Neutrophil (primary cell): ENCODE results near the gene TMEM191C.
"Not testable (repeated sequence)": the region's sequence is repeated elsewhere in the genome, so short reads cannot be mapped to it uniquely, and the experiment has no call there.

ENCODE experiments used
- H3K27ac ChIP-seq: fragments of 200-600 bp; sonication (generic); 2 replicates; pipeline ENCODE4 v1.5.1; 2016; ENCODE audit warnings: mild to moderate bottlenecking, moderate library complexity
- H3K27me3 ChIP-seq: fragments of 200-600 bp; sonication (generic); 2 replicates; pipeline ENCODE4 v1.6.0; 2016; ENCODE audit warnings: mild to moderate bottlenecking
- H3K36me3 ChIP-seq: fragments of 200-600 bp; sonication (generic); 2 replicates; pipeline ENCODE4 v1.5.1; 2017
- H3K4me1 ChIP-seq, 2 experiments: fragments of 200-600 bp in 1 of 2; sonication (generic) in 1 of 2; 1 replicate in 1 of 2; 2 replicates in 1 of 2; pipeline versions ENCODE4 v1.5.1 to v1.6.1; 2013 to 2016; ENCODE audit warnings: low read depth in 1 of 2, low read length in 1 of 2, mild to moderate bottlenecking in 1 of 2, moderate library complexity in 1 of 2; ENCODE audit not compliant: control insufficient read depth in 1 of 2, insufficient read depth in 1 of 2
- H3K4me3 ChIP-seq, 2 experiments: fragments of 200-600 bp in 1 of 2; sonication (generic) in 1 of 2; 1 replicate in 1 of 2; 2 replicates in 1 of 2; pipeline ENCODE4 v1.5.1; 2013 to 2016; ENCODE audit warnings: low read depth in 1 of 2, low read length in 1 of 2, mild to moderate bottlenecking in 1 of 2, moderate library complexity in 1 of 2
- H3K9me3 ChIP-seq: fragments of 200-600 bp; sonication (generic); 2 replicates; pipeline ENCODE4 v1.5.1; 2016

The TMEM191C gene

DNA sequence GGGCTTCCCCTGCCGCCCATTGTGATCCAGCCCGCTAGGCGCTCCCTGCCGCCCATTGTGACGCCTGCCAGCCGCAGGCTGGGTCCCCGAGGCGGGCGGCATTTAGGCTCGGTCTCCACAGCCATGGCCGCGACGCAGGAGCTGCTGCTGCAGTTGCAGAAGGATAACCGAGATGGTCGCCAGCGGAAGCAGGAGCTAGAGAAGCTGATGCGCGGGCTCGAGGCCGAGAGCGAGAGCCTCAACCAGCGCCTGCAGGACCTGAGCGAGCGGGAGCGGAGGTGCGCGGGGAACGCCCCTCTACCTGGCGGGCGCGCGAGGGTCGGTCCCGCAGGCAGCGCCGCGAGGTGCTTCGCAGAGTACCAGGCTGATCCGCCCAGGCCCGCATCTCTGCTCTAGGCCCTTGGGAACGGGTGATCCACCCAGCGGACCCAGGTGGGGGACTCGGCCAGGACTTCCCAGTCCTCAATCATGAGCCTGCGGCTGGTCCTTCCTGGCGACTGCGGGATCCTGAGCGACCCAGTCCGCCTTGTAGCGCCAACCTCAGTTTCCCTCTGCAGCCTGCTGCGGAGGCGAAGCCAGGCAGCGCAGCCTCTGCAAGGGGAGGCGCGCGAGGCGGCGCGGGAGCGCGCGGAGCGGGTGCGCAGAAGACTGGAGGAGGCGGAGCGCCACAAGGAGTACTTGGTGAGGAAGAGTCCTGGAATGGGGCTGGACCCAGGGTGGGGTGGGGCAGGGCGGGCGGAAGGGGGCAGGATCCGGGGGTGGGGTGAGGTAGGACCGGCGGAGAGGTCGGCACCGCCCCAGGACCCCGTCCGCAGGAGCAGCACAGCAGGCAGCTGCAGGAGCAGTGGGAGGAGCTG is at the start of gene TMEM191C:
TSS of gene TMEM191C (plus strand) at position 51 of the 857 bp plus-strand sequence. CDS start at position 124, 73 bp downstream.
- H3K4me3 ChIP-seq, result peak within 1 kb of the TSS; percentile 44 to 59
- not testable (repeated sequence) for H3K4me1 ChIP-seq, H3K27me3 ChIP-seq, H3K36me3 ChIP-seq, H3K9me3 ChIP-seq
- H3K27ac ChIP-seq, result peak within 1 kb of the TSS; percentile 80

DNA sequence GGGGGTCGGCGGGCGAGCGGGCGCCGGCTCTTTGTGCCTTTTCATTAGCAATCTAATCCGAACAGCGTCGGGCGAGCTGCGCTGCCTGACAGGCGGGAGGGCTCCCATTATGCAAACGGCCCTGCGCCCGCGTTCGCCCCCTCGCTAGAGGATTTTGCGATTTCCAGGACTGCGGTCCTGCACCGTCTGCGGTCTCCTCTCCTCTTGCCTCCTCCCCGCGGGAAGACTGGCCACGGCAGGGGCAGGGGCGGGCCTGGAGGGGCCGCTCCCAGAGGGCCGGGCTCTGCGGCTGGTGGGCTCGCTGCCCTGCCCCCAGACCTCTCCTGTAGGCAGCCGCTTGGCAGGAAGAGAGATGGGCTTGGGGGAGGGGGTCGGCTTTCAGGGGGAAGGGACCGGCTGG is 49.3 kb upstream of the TMEM191C start:
- not testable (repeated sequence) for H3K36me3 ChIP-seq, H3K27me3 ChIP-seq, H3K4me3 ChIP-seq, H3K9me3 ChIP-seq, H3K4me1 ChIP-seq, H3K27ac ChIP-seq

DNA sequence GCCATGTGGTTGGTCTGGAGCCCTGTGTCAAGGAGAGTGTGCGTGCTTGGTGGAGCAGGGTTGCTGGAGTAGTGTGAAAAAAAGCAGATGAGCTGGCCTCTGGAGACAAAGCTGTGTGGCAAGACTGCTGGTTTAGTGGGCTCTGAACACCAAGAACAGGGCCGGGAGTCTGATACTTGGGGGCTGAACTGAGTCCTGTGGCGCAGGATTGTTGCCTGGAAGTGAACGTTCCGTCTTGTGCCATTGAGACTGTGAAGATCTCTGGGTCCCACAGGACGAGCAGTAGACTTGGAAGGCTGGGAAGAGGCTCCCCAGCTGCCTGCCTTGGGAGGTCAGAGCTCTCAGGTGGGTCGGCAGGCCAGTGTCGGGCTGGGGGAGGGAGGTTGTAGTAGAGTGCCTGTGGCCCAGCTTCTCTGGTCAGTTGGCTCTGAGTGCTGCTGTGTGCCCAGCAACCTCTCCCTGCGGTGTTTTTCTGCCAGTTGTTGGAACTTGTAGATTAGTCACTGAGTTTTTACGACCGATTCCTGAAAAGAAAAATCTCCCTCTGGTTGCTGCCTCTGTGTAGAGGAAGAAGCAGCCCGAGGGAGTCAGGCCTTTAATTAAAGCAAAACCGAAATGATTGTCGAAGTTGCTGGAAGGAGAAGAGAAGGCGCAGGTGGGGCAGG is 48.1 kb upstream of the TMEM191C start:
- not testable (repeated sequence) for H3K27ac ChIP-seq, H3K9me3 ChIP-seq, H3K27me3 ChIP-seq, H3K4me3 ChIP-seq, H3K4me1 ChIP-seq, H3K36me3 ChIP-seq

DNA sequence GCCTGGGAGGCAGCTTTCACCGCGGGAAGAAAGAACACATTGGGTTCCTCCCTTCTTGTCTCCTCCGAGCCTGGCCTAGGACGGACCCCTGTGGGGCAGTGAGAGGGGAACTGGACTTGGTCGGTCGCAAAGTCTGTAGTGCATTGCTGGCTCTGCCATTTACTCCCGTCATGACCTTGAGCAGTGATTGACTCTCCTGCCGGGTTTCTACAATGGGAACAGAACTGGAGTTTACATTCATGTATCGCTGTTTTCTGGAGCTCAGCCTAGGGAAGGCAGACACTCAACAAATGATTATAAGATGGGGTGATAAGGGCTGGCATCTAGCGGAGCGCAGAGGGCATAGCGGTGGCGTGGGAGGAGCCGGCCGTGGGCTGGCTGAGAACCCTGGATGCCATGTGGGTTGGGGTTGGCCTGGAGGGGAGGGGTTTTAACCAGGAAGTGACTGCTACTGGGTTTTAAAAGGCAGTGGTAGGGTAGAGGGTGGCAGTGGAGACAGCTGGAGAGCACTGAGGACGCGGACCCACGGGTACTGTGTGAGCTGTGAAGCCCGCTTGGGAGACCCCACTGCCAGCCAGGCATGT is 46.9 kb upstream of the TMEM191C start:
- H3K4me3 ChIP-seq, H3K27me3 ChIP-seq, H3K27ac ChIP-seq, H3K4me1 ChIP-seq, H3K36me3 ChIP-seq, H3K9me3 ChIP-seq: not testable (repeated sequence)

DNA sequence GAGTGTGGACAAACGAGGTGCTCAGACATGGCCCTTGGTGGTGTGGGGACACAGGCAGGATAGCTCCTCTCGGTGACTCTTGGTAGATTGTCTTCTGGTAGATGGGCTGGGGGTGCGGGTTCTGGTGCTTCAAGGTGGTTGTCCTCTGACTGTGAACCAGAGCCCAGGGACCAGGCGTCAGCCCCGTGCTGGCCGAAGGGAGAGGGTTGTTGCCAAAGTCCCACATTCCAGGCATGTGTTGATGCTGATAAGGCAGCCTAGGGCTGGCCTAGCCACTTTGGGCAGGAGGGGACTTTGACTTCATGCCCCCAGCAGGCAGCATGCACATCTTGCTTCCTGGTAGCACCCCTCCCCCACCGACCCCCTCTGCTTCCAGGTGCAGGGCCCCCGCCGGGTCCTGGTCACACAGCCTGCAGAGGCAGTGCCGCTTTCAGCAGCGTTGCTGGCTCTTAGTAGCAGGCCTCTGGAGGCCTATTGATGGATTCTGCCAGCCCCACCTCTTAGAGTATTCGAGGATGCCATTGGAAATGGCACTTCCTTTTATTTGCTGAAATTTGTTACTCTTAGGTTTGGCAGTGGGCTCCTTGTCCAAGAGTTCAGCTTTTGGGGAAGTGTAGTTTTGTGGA is 43.0 kb upstream of the TMEM191C start:
- H3K27me3 ChIP-seq, H3K9me3 ChIP-seq, H3K27ac ChIP-seq, H3K4me1 ChIP-seq, H3K4me3 ChIP-seq, H3K36me3 ChIP-seq: not testable (repeated sequence)

DNA sequence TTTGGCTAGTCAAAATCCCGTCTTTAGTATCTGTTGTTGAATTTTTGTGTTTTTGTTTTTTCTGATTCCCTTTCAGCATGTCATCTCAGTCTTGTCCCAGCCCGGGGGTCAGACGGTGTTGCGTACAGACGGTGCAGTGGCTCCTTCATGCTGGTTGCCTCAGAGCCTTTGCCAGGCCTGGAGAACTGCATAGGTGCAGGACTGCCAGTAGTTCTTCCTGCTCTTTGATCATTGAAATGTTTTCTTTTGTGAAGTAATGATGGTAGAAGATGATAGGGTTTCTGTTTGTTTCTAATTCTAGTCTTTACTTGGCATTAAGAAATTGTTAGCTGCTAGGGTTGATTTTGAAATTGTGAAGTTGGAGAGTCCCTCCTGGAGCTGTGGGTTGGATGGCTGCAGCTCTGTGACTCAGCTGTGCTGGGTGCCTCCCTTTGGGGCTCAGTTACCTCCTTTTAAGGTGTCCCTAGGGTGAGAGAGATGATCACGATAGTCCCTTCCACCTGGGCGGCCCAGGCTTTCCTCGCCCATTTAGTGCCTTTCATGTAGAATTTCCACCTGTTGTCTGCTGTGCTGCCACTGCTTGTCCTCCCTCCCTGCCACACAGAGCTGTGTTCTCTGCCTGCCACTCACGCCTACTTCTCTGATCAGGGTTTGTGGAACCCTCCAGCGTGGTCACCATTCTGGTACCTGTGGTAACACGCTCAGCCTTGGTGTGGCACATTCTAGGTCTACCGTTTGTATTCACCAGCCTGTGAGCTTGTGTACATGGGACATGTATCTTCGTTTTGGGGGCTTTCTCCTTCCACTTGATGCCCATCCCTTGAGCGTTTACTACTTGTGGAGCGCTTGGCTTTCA is 32.6 kb upstream of the TMEM191C start:
- not testable (repeated sequence) for H3K9me3 ChIP-seq, H3K36me3 ChIP-seq, H3K27ac ChIP-seq, H3K4me3 ChIP-seq, H3K4me1 ChIP-seq, H3K27me3 ChIP-seq

DNA sequence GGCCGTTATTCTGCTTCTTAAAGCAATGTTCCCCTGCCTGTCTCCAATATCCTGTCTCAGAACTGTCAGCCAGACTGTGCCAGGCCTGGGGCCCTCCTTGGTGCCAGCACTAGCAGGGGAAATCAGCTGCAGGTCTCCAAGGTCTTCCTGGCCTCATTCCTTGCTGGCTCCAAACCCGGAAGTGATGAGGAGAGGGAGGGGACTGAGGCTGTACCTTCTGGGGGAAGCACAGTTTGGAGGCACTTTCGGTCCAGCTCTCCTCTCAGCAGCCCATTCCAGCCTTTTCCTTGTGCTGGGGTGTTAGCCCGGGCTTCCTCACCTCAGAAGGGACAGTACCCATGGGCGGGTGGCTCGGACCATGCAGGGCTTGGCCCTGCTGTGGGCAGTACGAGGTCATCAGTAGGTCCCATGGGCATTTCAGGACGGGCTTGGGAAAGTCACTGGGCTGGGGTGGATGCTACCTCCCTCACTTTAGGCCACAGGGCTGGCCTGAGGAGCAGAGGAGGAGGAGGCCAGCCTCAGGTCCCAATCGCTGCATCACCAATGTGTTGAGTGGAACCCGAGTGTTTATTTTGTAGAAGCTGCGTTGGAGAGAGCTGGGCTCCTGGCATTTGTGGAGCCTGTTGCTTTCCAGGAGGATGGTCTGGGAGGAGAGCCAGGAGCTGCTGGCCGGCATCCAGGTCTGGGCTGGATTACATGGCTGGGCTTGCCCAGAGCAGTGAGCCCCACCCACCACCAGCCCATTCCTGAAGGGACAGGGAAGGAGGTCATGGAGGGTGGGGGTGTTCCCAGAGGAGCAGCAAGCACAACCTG is 31.0 kb upstream of the TMEM191C start:
- H3K36me3 ChIP-seq, H3K27ac ChIP-seq, H3K27me3 ChIP-seq, H3K4me1 ChIP-seq, H3K9me3 ChIP-seq, H3K4me3 ChIP-seq: not testable (repeated sequence)

DNA sequence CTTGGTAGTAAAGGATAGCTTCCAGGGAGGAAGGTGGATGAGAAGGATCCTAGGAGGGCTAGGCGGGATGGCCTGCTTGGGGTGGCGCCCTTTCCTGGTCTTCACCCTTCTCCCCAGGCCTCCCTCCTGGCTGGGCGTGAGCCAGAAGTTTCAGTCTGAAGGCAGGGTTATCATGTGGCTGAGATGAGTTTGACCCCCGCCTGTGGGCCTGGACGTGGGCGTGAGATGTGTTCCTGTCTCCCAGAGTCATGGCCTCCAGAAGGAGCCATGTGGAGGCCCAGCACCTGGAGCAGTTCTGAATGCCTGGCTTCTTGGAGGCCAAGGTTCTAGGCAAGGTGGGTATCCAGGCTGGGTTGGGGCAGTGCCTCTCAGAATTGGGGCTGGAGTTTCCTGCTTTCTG is 29.2 kb upstream of the TMEM191C start:
- H3K36me3 ChIP-seq, H3K4me1 ChIP-seq, H3K4me3 ChIP-seq, H3K27me3 ChIP-seq, H3K27ac ChIP-seq, H3K9me3 ChIP-seq: not testable (repeated sequence)

DNA sequence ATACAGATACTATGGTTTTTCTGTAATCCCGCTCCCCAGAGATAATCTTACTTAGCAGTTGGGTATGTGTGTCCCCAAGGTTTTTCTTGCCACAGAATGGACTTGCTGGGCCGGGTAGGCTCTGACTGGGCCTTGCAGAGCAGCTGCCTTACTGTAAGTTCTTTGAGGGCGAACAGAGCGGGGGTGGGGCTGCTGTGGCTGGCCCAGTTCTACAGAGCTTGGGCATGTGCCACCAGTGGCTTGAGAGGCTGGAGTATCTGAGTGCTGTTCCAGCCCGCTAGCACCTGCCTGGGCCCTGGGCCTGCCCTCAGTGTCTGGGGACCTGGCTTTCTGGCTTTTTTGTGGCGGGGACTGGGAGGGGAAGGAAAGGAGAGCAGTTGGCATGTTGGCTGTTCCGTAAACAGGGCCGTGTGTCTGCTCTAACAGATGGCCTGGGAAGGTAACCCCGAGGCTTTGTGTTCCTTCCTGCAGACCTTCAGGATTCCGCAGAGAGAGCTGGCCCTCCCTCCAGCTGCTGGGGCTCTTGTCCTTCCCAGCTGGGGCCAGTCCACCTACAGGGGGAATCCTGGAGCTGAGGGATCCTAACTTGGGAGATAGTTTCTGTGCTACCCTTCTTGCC is 27.1 kb upstream of the TMEM191C start:
- not testable (repeated sequence) for H3K4me1 ChIP-seq, H3K9me3 ChIP-seq, H3K27me3 ChIP-seq, H3K4me3 ChIP-seq, H3K27ac ChIP-seq, H3K36me3 ChIP-seq

DNA sequence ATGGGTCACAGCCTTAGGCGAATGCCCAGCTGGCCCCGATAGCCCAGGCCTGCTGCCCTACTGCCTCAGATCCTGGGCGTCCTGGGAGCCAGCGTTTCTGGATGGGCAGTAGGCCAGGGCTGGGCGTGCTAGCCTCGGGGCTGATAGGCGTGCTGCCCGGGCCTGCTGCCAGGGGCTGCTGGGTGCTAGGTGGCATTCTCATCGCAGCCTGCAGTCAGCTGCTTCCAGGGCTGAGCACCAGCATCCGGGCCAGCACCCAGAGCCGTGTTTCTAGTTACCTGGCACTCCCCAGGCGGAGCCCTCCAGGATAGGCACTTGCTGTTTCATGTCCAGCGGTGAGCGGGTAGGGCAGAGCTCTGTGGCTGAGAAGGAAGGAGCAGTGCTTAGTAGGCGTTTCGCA is 26.5 kb upstream of the TMEM191C start:
- H3K4me1 ChIP-seq, H3K9me3 ChIP-seq, H3K4me3 ChIP-seq, H3K27ac ChIP-seq, H3K27me3 ChIP-seq: not testable (repeated sequence)
- peaks cover 13% of the 10 kb centered on the region for H3K36me3 ChIP-seq

DNA sequence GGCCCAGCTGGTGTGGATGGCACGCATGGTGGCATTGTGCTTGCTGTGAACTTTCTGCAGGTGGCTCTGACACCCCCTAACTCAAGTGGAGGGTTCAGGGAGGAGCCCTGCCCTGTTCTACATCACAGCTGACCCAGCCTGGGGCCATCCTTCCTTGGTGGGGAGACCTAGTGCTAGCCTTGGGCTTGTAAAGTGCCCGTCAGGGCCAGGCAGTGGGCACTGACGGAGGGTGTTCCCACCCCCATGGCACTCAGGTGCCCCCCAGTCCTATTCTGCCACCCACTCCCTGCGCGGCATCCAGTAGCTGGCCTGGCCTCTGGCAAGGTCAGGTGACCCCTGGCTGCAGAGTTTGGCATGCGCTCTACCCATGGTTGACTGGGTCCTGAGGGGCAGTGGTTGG is 26.0 kb upstream of the TMEM191C start:
- not testable (repeated sequence) for H3K4me1 ChIP-seq, H3K9me3 ChIP-seq, H3K4me3 ChIP-seq, H3K27me3 ChIP-seq, H3K27ac ChIP-seq
- peaks cover 18% of the 10 kb centered on the region for H3K36me3 ChIP-seq

DNA sequence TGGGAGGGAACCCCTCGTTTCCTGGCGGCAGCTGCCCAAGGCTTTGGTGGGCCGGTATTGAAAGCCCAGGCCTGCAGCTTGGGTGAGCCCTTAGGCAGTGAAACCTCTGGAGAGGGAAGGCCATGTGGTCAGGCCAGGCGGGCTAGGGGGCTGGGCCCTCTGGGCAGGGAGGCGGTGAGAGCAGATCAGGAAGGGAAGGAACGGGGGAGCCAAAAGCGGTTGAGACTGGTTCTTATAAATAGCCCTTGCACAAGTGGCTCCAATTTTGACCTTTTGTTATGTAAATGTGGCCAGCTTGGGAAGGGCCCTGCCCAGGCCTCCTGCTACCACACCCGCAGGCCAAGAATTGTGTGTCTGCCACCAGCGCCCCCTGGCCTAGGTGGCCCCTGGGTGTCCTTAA is 25.1 kb upstream of the TMEM191C start:
- H3K36me3 ChIP-seq, result peaks cover 28% of the 10 kb centered on the region
- H3K4me1 ChIP-seq, H3K9me3 ChIP-seq, H3K4me3 ChIP-seq, H3K27ac ChIP-seq, H3K27me3 ChIP-seq: not testable (repeated sequence)
